ENCODE data around the gene ARV1.
A peak's percentile ranks its signal among the peaks of the same experiment; 100 is the strongest.
"Not testable (repeated sequence)": the region's sequence is repeated elsewhere in the genome, so short reads cannot be mapped to it uniquely, and the experiment has no call there.

Gene ARV1

DNA sequence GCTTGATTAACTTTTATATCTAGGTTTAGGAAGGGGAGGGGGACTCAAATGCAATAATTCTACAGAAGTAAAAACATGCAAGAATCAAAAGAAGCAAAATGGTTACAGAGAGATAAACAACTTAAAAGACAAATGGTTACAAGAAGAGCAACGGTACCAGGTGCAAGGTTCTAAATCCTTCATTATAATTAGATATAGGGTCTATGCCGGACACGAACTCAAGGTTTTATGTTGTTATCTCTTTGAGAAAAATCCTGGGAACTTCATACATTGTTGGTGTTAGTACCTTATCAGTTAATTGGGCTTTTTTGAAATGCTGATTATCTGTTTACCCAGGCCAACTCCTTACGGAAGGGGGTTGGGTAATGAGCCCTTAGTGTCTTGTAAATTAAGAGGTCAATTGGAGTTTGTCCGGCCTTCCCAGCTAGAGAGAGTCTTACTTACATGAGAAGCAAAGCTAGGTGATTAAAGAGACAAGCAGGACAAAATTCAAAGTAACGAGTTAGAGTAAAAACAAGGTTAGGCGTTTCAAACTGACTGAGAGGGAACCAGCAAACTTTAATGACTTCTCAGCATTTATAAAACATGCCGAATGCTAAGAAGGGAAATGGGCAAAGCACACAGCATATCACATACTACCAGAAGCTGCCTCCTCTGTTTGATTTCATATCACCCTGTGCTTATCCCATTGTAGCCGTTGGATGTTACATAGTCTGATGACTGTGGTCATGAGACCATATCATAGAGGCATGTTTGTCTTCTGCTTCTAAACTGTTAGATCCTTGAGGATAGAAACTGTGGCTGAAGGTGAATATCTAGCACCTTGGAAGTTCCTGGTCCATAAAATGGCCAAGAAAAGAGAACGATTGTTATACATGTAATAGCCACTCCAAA is 6.0 kb downstream of the ARV1 start:
- WGBS, result 61% methylated on average over 9 of the region's 10 CpGs
- H2BK15ac ChIP-seq (ENCODE audit: low read depth, poor library complexity, severe bottlenecking); H3K14ac ChIP-seq (ENCODE audit: low read length in 2 of 2); H3K23ac ChIP-seq (ENCODE audit: low read length in 2 of 2); H3K4me3 ChIP-seq (ENCODE audit: insufficient read depth in 1 of 2, low read depth in 1 of 2, low read length in 2 of 2); H2BK12ac ChIP-seq (ENCODE audit: low read length in 2 of 2); H3K9me3 ChIP-seq (ENCODE audit: control insufficient read depth, low read length); H2BK5ac ChIP-seq (ENCODE audit: low read depth, low read length, poor library complexity, severe bottlenecking); H3K27me3 ChIP-seq (ENCODE audit: control insufficient read depth in 1 of 2, insufficient read depth in 1 of 2, low read length in 2 of 2); DNase-seq; H2BK120ac ChIP-seq (ENCODE audit: low read depth, low read length); H3K4me2 ChIP-seq (ENCODE audit: low read length, poor library complexity, severe bottlenecking); H3K27ac ChIP-seq (ENCODE audit: low read length, poor library complexity, severe bottlenecking); H3K18ac ChIP-seq (ENCODE audit: low read depth in 1 of 2, low read length in 2 of 2); H2AK5ac ChIP-seq (ENCODE audit: low read length, severe bottlenecking); H2AFZ ChIP-seq (ENCODE audit: low read depth, low read length); H4K91ac ChIP-seq (ENCODE audit: low read length); H3K4ac ChIP-seq (ENCODE audit: low read depth in 1 of 2, low read length in 2 of 2); H3K9ac ChIP-seq (ENCODE audit: low read length); H4K8ac ChIP-seq (ENCODE audit: low read length): not testable (repeated sequence)
- Histone ChIP-seq H3K4me1 (ENCODE audit: control insufficient read depth, insufficient read depth, low read depth, low read length) (peaks cover 11% of the 10 kb centered on the region), H3K36me3 (ENCODE audit: control insufficient read depth in 1 of 2, insufficient read depth in 2 of 2, low read depth in 1 of 2, low read length in 2 of 2) (peaks cover 0 to 28% of the 10 kb centered on the region in 2 experiments), H3K79me1 (replicated peaks; ENCODE audit: low read length, poor library complexity, severe bottlenecking) (peaks cover 17% of the 10 kb centered on the region)

DNA sequence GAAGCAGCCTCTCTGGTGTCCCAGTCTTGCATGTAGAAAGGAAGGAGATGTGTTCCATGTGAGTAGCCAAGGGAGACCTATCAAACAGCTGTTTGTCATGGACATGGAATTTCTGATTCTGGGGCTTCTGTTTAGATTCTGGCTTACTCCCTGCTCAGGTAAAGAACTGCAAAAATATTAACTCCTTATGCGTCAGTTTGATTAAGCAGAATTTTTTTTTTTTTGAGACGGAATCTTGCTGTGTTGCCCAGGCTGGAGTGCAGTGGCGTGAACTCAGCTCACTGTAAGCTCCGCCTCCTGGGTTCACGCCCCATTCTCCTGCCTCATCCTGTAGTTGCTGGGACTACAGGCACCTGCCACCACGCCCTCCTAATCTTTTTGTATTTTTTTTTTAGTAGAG is 6.8 kb downstream of the ARV1 start:
- Histone ChIP-seq H2AK5ac (ENCODE audit: low read length, severe bottlenecking) (no peak overlapping the region), H2BK12ac (ENCODE audit: low read length in 2 of 2) (no peak overlapping the region), H3K18ac (ENCODE audit: low read depth in 1 of 2, low read length in 2 of 2) (no peak overlapping the region), H3K4me3 (ENCODE audit: insufficient read depth in 1 of 2, low read depth in 1 of 2, low read length in 2 of 2) (no peak overlapping the region), H4K8ac (ENCODE audit: low read length) (no peak overlapping the region), H3K4me2 (ENCODE audit: low read length, poor library complexity, severe bottlenecking) (no peak overlapping the region), H2BK120ac (ENCODE audit: low read depth, low read length) (no peak overlapping the region), H3K79me1 (replicated peaks; ENCODE audit: low read length, poor library complexity, severe bottlenecking) (peaks cover 17% of the 10 kb centered on the region), H3K27me3 (ENCODE audit: control insufficient read depth in 1 of 2, insufficient read depth in 1 of 2, low read length in 2 of 2) (no peaks in the 10 kb centered on the region), H2BK15ac (ENCODE audit: low read depth, poor library complexity, severe bottlenecking) (no peak overlapping the region), H3K9me3 (ENCODE audit: control insufficient read depth, low read length) (no peaks in the 10 kb centered on the region), H2AFZ (ENCODE audit: low read depth, low read length) (no peak overlapping the region), H3K27ac (ENCODE audit: low read length, poor library complexity, severe bottlenecking) (no peak overlapping the region), H3K23ac (ENCODE audit: low read length in 2 of 2) (no peak overlapping the region), H3K4me1 (ENCODE audit: control insufficient read depth, insufficient read depth, low read depth, low read length) (peaks cover 14% of the 10 kb centered on the region), H3K36me3 (ENCODE audit: control insufficient read depth in 1 of 2, insufficient read depth in 2 of 2, low read depth in 1 of 2, low read length in 2 of 2) (peaks cover 0 to 36% of the 10 kb centered on the region in 2 experiments), H3K4ac (ENCODE audit: low read depth in 1 of 2, low read length in 2 of 2) (no peak overlapping the region), H3K14ac (ENCODE audit: low read length in 2 of 2) (no peak overlapping the region), H3K9ac (ENCODE audit: low read length) (no peak overlapping the region), H4K91ac (ENCODE audit: low read length) (no peak overlapping the region), H2BK5ac (ENCODE audit: low read depth, low read length, poor library complexity, severe bottlenecking) (no peak overlapping the region)
- 98% methylated on average over 6 of the region's 6 CpGs for WGBS
- no peak for DNase-seq

DNA sequence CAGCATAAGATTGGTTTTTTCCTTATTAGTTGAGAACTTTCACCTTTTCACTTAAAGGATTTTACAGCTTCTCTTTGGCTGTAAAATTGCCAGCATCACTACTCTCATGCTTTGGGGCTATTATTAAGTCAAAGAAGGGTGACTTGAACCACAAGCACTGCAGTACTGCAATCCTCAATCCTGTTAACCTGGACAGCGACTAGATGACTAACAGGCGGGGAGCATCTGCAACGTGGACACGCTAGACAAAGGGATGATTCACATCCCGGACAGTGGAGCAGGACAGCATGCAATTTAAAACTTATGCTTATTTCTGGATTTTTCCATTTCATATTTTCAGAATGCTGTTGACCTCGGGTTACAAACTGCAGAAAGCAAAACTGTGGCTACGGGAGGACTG is 8.1 kb downstream of the ARV1 start:
- Histone ChIP-seq H2BK12ac (ENCODE audit: low read length in 2 of 2) (no peak overlapping the region), H3K23ac (ENCODE audit: low read length in 2 of 2) (no peak overlapping the region), H2AK5ac (ENCODE audit: low read length, severe bottlenecking) (no peak overlapping the region), H2AFZ (ENCODE audit: low read depth, low read length) (no peak overlapping the region), H3K4ac (ENCODE audit: low read depth in 1 of 2, low read length in 2 of 2) (no peak overlapping the region), H4K8ac (ENCODE audit: low read length) (no peak overlapping the region), H3K18ac (ENCODE audit: low read depth in 1 of 2, low read length in 2 of 2) (no peak overlapping the region), H3K14ac (ENCODE audit: low read length in 2 of 2) (no peak overlapping the region), H2BK120ac (ENCODE audit: low read depth, low read length) (no peak overlapping the region), H3K4me3 (ENCODE audit: insufficient read depth in 1 of 2, low read depth in 1 of 2, low read length in 2 of 2) (no peak overlapping the region), H3K9me3 (ENCODE audit: control insufficient read depth, low read length) (no peaks in the 10 kb centered on the region), H3K27ac (ENCODE audit: low read length, poor library complexity, severe bottlenecking) (peak overlapping the region; percentile 6), H3K27me3 (ENCODE audit: control insufficient read depth in 1 of 2, insufficient read depth in 1 of 2, low read length in 2 of 2) (no peaks in the 10 kb centered on the region), H3K4me2 (ENCODE audit: low read length, poor library complexity, severe bottlenecking) (no peak overlapping the region), H3K4me1 (ENCODE audit: control insufficient read depth, insufficient read depth, low read depth, low read length) (peaks cover 14% of the 10 kb centered on the region), H3K36me3 (ENCODE audit: control insufficient read depth in 1 of 2, insufficient read depth in 2 of 2, low read depth in 1 of 2, low read length in 2 of 2) (peaks cover 3 to 34% of the 10 kb centered on the region in 2 experiments), H4K91ac (ENCODE audit: low read length) (no peak overlapping the region), H3K79me1 (replicated peaks; ENCODE audit: low read length, poor library complexity, severe bottlenecking) (peaks cover 15% of the 10 kb centered on the region), H2BK5ac (ENCODE audit: low read depth, low read length, poor library complexity, severe bottlenecking) (no peak overlapping the region), H2BK15ac (ENCODE audit: low read depth, poor library complexity, severe bottlenecking) (no peak overlapping the region), H3K9ac (ENCODE audit: low read length) (no peak overlapping the region)
- peak; percentile 78 for DNase-seq
- WGBS, result 55% methylated on average over 7 of the region's 7 CpGs

DNA sequence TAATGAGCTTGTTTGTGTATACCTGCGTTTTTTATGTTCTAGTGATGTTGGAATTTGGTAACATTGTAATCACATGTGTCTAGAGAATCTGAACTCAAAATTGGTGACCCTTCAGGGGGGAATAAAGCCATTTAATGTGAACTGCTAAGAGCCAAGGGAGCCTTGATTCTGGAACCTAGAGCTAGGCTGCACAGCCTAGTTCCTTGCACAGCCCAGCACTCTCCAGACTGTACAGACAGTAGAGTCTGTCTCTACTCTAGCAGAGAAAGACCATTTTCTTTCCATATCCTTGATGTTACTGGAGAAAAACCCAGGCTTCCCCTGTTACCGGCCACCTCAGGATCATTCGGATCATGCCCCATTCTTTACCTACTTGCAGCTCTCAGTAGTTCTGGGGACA is 8.6 kb downstream of the ARV1 start:
- H4K91ac ChIP-seq (ENCODE audit: low read length), result no peak overlapping the region
- H4K8ac ChIP-seq (ENCODE audit: low read length), result no peak overlapping the region
- no peak overlapping the region for H3K4me3 ChIP-seq (ENCODE audit: insufficient read depth in 1 of 2, low read depth in 1 of 2, low read length in 2 of 2)
- no peak overlapping the region for H3K4me2 ChIP-seq (ENCODE audit: low read length, poor library complexity, severe bottlenecking)
- H3K4me1 ChIP-seq (ENCODE audit: control insufficient read depth, insufficient read depth, low read depth, low read length), result peaks cover 14% of the 10 kb centered on the region
- DNase-seq, result no peak
- peaks cover 15% of the 10 kb centered on the region for H3K79me1 ChIP-seq (replicated peaks; ENCODE audit: low read length, poor library complexity, severe bottlenecking)
- no peaks in the 10 kb centered on the region for H3K9me3 ChIP-seq (ENCODE audit: control insufficient read depth, low read length)
- no peak overlapping the region for H3K4ac ChIP-seq (ENCODE audit: low read depth in 1 of 2, low read length in 2 of 2)
- H3K27me3 ChIP-seq (ENCODE audit: control insufficient read depth in 1 of 2, insufficient read depth in 1 of 2, low read length in 2 of 2), result no peaks in the 10 kb centered on the region
- H3K18ac ChIP-seq (ENCODE audit: low read depth in 1 of 2, low read length in 2 of 2), result no peak overlapping the region
- H2AK5ac ChIP-seq (ENCODE audit: low read length, severe bottlenecking), result peak overlapping the region; percentile 64
- H3K23ac ChIP-seq (ENCODE audit: low read length in 2 of 2), result no peak overlapping the region
- WGBS, result 94% methylated on average over 3 of the region's 3 CpGs
- H3K14ac ChIP-seq (ENCODE audit: low read length in 2 of 2), result no peak overlapping the region
- H2BK12ac ChIP-seq (ENCODE audit: low read length in 2 of 2), result no peak overlapping the region
- H3K9ac ChIP-seq (ENCODE audit: low read length), result no peak overlapping the region
- H2AFZ ChIP-seq (ENCODE audit: low read depth, low read length), result no peak overlapping the region
- H2BK15ac ChIP-seq (ENCODE audit: low read depth, poor library complexity, severe bottlenecking), result no peak overlapping the region
- no peak overlapping the region for H3K27ac ChIP-seq (ENCODE audit: low read length, poor library complexity, severe bottlenecking)
- H2BK120ac ChIP-seq (ENCODE audit: low read depth, low read length), result no peak overlapping the region
- peaks cover 3 to 37% of the 10 kb centered on the region in 2 experiments for H3K36me3 ChIP-seq (ENCODE audit: control insufficient read depth in 1 of 2, insufficient read depth in 2 of 2, low read depth in 1 of 2, low read length in 2 of 2)
- H2BK5ac ChIP-seq (ENCODE audit: low read depth, low read length, poor library complexity, severe bottlenecking), result no peak overlapping the region
